ENCODE results near the gene SMIM15. TPM values are rescaled to one million over a fixed set of nuclear protein-coding genes. Genes with fewer than 3 reads are reported as not detected.

The SMIM15 gene
- total and polyA plus RNA-seq, 2 of the 13 experiments (the other 11 are each of a cell fraction or from before 2014, with no cell fraction given): 12.7 to 58.2 TPM

- TF ChIP-seq ZBTB37 (CRISPR knock-in tag; IDR thresholded peaks at IDR 0.05) (no peak), ZBTB26 (CRISPR knock-in tag; IDR thresholded peaks at IDR 0.05; ENCODE audit: borderline replicate concordance) (no peak)
Measured at GRCh38 chr5:61142391-61142790, 19.9 kb downstream of the SMIM15 start (continued).

- Histone ChIP-seq H3K27ac (ENCODE audit: extremely low read length, insufficient read depth, low read length) (no peak overlapping the region), H3K4me2 (ENCODE audit: low read depth, low read length) (no peak overlapping the region), H4K20me1 (ENCODE audit: insufficient read depth, low read length) (no peaks in the 10 kb centered on the region), H3K36me3 (replicated peaks in 1 of 2; ENCODE audit: control insufficient read depth in 1 of 2, insufficient read depth in 2 of 2, low read length in 2 of 2) (no peaks in the 10 kb centered on the region), H3K4me3 (replicated peaks in 1 of 3; ENCODE audit: insufficient read depth in 1 of 3, low read depth in 2 of 3, low read length in 3 of 3) (no peak overlapping the region), H3K79me2 (ENCODE audit: insufficient read depth, low read length) (no peaks in the 10 kb centered on the region), H3K9ac (ENCODE audit: insufficient read depth, low read depth, low read length) (no peak overlapping the region), H3K9me3 (ENCODE audit: low read length) (no peaks in the 10 kb centered on the region), H3K4me1 (ENCODE audit: insufficient read depth, low read length) (no peaks in the 10 kb centered on the region), H2AFZ (ENCODE audit: low read length) (no peak overlapping the region), H3K27me3 (ENCODE audit: control insufficient read depth in 1 of 2, insufficient read depth in 2 of 2, low read length in 2 of 2) (no peaks in the 10 kb centered on the region)
- WGBS (ENCODE audit: low lambda C conversion rate): 97% methylated on average over 1 of the region's 1 CpG
- BruUV-seq (replicated peaks): no TSS peak
- FAIRE-seq (no peak), DNase-seq (ENCODE audit: low spot score) (no peak), ATAC-seq (no peak)
- TF ChIP-seq ZNF24 (IDR thresholded peaks at IDR 0.05): no peak
- TF ChIP-seq GZF1 (CRISPR knock-in tag; IDR thresholded peaks at IDR 0.05): no peak
- TF ChIP-seq SMYD3 (CRISPR knock-in tag; IDR thresholded peaks at IDR 0.05): no peak
- TF ChIP-seq IRX3 (CRISPR knock-in tag; IDR thresholded peaks at IDR 0.05; ENCODE audit: borderline replicate concordance, low read depth): no peak
- no peak for TF ChIP-seq BRCA1 (CRISPR knock-in tag; IDR thresholded peaks at IDR 0.05)
- in situ Hi-C loops (cut with HindIII; ENCODE audit: extremely low pct_ligation_motif_present, low pct_unique_long_range_greater_than_20kb): no loop called here
- ChIA-PET POLR2A (no interaction called here), CTCF (ENCODE audit: low intra/inter-chr PET ratio, low total read pairs) (no interaction called here)
- intact Hi-C loops (cut with micrococcal nuclease; ENCODE audit: unreplicated experiment): no loop called here
Measured at GRCh38 chr5:61141801-61142200, 20.5 kb downstream of the SMIM15 start.
